AG04449 (cell line): Measurements from ENCODE around the gene CNIH2.

Experiments
- CTCF ChIA-PET: fragments of 350-600 bp; formaldehyde crosslinking; extraction: SDS; loops from one replicate; lab custom pipeline; 2021; ENCODE audit warnings: antibody characterized with exemption; lab: Yijun Ruan, JAX
- POLR2A ChIA-PET: fragments of 400-600, 350-600 bp; formaldehyde crosslinking; extraction: SDS; loops from one replicate; lab custom pipeline; 2020; ENCODE audit warnings: antibody characterized with exemption, inconsistent platforms; lab: Yijun Ruan, JAX
- DNase-seq: peaks from one replicate; pipeline ENCODE4 v3.0.0-alpha.2; 2010; ENCODE audit warnings: low read depth, low spot score
- H3K4me3 ChIP-seq: 2 replicates; pipeline ENCODE4 v1.5.1; 2011; ENCODE audit warnings: low read depth, mild to moderate bottlenecking, control low read depth, low read length
- TF ChIP-seq, protein P1 (sequence below): IDR thresholded peaks from one replicate; pipeline ENCODE4 v1.5.1; 2011; ENCODE audit warnings: mild to moderate bottlenecking, moderate library complexity, low read length, control low read depth, inconsistent platforms; ENCODE audit not compliant: insufficient read depth; ENCODE audit errors: missing control alignments

The CNIH2 gene

DNA sequence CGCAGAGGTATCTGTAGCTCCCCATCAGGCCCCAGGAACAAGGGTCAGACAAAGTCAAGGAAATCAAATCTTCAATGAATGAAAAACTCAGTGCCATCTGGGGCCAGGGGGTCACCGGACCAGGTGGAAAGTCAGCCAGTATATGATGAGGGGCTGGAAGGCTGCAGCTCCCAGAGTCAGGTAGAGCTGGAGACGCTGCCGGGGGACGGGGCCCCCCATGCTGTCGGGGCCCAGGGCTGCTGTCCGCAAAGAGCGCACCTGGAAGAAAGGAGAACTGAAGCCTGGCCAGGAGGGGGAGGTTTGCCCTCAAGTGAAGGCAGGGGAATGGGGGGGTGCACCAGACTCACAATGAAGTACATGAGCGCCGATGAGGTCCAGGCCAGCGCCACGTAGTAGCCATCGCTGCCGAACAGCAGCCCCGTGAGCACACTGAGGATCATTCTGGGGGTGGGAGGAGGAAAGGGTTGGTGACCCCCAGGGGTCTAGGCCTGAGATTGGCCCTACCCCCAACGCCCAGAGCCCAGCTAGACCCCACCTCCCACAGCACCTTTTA is 6.6 kb downstream of the CNIH2 start:
- TF ChIP-seq, protein P1, sequence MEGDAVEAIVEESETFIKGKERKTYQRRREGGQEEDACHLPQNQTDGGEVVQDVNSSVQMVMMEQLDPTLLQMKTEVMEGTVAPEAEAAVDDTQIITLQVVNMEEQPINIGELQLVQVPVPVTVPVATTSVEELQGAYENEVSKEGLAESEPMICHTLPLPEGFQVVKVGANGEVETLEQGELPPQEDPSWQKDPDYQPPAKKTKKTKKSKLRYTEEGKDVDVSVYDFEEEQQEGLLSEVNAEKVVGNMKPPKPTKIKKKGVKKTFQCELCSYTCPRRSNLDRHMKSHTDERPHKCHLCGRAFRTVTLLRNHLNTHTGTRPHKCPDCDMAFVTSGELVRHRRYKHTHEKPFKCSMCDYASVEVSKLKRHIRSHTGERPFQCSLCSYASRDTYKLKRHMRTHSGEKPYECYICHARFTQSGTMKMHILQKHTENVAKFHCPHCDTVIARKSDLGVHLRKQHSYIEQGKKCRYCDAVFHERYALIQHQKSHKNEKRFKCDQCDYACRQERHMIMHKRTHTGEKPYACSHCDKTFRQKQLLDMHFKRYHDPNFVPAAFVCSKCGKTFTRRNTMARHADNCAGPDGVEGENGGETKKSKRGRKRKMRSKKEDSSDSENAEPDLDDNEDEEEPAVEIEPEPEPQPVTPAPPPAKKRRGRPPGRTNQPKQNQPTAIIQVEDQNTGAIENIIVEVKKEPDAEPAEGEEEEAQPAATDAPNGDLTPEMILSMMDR, result no peak
- H3K4me3 ChIP-seq, result no peak overlapping the region
- no peak for DNase-seq
- CTCF ChIA-PET, result interaction anchor here (0.9 to 10.6 kb wide), 8 partner anchors 15 to 104 kb away, joined by 3 to 144 read pairs (median 7); partner anchors contain the start of genes CD248, RAB1B and RIN1
- POLR2A ChIA-PET, result interaction anchor here (1.3 kb wide), 1 partner anchor 43 kb away, joined by 4 read pairs; no protein-coding TSS in a partner anchor

DNA sequence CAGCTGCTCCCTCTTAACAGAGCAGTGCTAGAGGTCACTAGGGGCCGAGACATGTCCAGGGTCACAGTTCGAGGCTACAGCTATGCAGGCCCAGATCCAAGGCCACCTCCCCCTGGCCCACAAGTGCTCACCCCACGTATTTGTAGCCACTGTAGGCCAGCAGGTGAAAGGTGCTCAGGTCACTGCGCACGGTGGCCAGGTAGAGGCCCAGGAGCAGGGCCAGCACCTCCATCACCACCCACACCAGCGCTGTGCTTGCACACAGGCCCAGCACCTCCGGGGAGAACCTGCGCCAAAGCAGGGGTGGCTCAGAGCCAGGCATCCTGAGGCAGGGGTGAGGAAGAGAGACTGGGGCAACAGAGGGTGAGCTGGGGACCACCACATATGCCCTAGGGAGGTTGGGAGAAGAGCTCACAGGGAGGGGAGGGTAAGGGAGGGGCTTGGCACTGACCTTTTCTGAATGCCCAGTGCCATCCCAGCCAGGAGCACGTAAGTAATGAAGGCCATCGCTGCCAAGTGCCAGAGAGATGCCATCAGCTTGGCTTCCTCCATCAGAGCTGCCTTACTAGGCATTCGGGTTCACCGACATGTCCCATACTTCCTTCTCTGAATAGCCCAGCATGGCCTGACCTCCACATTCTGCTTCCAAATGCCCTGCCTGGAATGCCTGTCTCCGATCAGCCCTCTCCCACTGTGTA is 7.4 kb downstream of the CNIH2 start:
- POLR2A ChIA-PET, result no interaction called here
- TF ChIP-seq, protein P1, result no peak
- H3K4me3 ChIP-seq, result no peak overlapping the region; the same call in 1 of the 2 replicates
- DNase-seq, result no peak
- CTCF ChIA-PET, result interaction anchor here (0.6 to 10.6 kb wide), 8 partner anchors 16 to 766 kb away, joined by 3 to 144 read pairs (median 5); partner anchors contain the start of genes CD248, RAB1B and RIN1

DNA sequence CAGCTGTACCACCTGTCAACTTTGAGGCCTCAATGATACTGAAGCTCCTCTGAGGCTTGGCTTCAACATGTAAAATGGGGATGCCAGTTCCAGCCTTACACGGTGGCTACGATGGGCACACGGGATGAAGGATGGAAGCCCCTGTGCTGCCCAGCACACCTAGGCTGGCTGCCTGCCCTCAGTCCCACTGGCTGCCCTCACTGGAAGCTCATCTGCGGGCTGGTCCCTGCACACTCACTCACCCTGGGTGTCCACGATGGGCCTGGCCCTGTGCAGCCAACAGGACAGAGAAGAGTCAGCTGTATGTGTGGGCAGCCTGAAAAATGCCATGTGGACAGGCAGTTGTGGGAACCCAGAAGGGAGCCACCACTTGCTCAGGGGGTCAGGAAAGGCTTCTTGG is 8.7 kb downstream of the CNIH2 start:
- TF ChIP-seq, protein P1, result no peak
- ChIA-PET POLR2A (no interaction called here), CTCF (interaction anchor here (1.2 to 10.6 kb wide), 5 partner anchors 10 to 102 kb away, joined by 3 to 144 read pairs (median 7); partner anchors contain the start of gene RAB1B)
- H3K4me3 ChIP-seq, result peak overlapping the region; percentile 1; the same call in 1 of the 2 replicates
- no peak for DNase-seq

GRCh38 chr11:66287211-66287888 is 9.4 kb downstream of the CNIH2 start:
- POLR2A ChIA-PET, result no interaction called here
- CTCF ChIA-PET, result interaction anchor here (0.6 to 10.6 kb wide), 9 partner anchors 8 to 102 kb away, joined by 3 to 109 read pairs (median 6); partner anchors contain the start of genes RAB1B and RIN1
- DNase-seq, result no peak
- peak overlapping the region; percentile 82 for H3K4me3 ChIP-seq
- TF ChIP-seq, protein P1, result no peak

GRCh38 chr11:66287889-66288670 is 10.1 kb downstream of the CNIH2 start:
- ChIA-PET POLR2A (interaction anchor here (0.5 to 2.9 kb wide), 7 partner anchors 8 to 48 kb away, joined by 3 to 24 read pairs (median 15); partner anchors contain the start of genes CD248, RAB1B and RIN1), CTCF (interaction anchor here (0.5 to 10.6 kb wide), 17 partner anchors 8 to 542 kb away, joined by 3 to 109 read pairs (median 5); partner anchors contain the start of genes RAB1B and RIN1)
- DNase-seq, result no peak
- H3K4me3 ChIP-seq, result peak overlapping the region; percentile 82
- TF ChIP-seq, protein P1, result no peak
